ENCODE measurements around the gene SLC13A3.

The SLC13A3 gene

DNA sequence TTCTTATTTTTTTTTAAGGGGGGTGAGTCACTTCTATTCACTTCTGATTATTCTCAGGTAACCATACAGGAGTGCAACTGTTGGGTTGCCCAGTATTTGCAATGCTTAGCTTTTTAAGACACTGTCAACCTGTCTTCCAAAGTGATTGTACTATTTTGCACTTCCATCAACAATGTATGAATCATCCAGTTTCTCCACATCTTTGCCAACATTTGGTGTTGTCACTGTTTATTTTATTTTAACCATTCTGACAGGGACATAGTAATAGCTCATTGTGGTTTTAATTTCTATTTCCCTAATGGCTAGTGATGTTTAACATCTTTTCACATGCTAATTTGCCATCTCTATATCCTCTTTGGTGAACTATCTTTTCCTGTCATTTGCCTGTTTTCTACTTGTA lies 1.4 kb upstream of the SLC13A3 start:
- DNase-seq (ENCODE audit: low read depth in 3 of 3) = no peak

DNA sequence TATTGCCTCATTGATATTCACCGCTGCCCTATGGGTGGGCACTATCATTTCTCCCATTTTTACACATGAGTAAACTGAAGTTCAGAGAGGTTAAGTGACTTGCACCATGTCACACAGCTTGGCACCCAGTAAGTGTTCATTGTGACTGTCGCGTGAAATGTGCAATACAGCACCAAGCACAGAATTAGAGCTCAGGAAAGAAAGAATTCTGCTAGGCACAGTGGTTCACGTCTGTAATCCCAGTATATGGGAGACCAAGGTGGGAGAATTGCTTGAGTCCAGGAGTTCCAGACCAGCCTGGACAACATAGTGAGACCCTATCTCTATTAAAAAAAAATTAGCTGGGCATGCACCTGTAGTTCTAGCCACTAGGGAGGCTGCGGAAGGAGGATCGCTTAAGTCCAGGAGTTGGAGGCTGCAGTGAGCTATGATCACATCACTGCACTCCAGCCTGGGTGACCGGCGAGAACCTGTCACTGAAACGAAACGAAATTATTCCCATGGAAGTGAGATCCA lies 626 bp downstream of the SLC13A3 start:
- DNase-seq (ENCODE audit: low read depth in 3 of 3) = no peak

DNA sequence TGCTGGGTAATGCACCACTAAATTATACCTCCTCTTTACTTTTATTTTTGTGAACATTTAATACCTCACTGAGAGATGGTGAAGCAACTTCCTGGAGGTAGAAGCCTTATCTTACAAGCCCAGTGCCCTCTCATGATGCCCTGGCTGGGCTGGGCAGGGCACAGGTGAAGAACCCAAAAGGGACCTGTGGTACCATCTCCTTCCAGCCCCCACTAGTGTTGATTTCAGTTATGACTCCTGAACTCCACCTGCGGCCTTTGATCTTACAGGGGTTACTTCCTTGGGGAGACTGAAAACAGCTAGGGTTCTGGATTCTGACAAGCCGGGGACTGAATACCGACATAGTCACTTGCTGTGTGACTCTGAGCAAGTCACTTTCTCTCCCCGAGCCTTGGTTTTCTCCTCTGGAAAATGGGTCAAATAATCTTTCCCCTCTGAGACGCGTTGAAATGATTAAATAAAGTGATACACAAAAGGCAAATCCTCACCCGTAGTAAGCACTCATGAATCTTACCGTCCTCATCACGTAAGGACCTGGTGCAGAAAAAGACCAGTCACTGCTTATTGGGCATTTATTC lies 1.2 kb downstream of the SLC13A3 start:
- DNase-seq (ENCODE audit: low read depth in 3 of 3) = no peak

DNA sequence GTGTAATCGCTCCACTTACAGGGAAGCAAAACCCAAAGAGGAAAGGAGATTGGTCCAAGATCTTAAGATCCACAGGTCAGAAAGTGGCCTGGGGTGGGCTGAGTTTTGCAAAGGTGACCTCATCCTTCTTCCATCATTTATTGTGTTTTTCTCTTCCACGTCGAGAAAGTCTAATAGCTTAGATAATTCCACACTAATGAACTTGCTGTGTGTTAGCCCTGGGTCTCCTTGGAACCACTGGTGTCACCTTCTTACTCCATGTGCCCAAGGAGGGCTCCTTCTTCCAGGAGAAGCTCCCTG lies 1.7 kb downstream of the SLC13A3 start:
- no peak for DNase-seq (ENCODE audit: low read depth in 3 of 3)

DNA sequence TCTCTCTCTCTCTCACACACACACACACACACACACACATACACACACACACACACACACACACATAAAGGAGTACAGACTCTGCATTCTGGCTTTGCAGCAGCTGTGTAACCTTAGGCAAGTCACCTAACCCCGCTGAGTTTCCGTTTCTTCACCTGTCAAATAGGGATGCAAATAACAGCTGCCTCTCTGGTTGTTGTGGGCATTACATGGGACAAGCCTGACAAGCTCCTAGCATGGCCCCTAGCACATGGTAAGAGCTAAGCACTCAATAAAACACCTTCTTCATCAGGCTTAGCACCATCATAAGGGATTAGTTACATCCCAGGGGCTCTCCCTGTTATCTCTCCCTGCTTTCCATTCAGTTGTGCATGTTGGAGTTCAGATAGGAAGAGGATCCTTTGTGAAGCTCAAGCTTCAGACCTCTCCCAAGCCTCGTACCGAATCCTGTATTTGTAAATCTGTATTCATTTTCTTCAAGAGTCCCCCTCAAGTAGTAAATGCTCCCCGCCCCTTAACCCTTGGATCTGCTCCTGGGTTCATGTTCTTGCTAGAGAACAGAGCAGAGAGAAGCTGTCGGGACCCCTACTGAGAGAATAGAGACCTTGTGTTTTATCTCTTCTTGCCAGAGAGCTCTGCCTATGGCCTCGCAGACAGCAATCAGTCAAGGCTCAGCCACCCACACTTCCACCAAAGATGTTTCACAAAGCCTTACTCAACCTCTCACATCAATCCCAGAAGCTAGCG lies 2.2 kb downstream of the SLC13A3 start:
- no peak for DNase-seq (ENCODE audit: low read depth in 3 of 3)

DNA sequence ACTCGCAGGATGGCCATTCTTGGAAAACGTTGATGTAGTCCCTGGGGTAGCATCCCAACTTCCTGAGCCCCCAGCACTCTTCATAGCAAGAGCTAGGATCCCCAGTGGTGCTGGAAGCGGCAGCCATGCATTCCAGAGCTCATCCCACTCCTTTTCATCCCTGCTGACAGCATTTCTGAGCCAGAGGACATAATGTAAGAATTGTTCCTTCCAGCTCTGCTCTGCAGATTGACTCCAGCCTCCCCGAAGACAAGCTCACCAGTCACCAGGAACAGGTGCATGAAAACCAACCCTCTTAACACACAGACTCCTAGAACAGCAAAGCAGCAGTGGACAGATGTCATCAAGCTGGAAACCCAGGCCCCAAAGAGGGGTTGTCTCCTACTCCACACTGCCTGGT lies 3.8 kb downstream of the SLC13A3 start:
- DNase-seq (ENCODE audit: low read depth in 3 of 3) = no peak

DNA sequence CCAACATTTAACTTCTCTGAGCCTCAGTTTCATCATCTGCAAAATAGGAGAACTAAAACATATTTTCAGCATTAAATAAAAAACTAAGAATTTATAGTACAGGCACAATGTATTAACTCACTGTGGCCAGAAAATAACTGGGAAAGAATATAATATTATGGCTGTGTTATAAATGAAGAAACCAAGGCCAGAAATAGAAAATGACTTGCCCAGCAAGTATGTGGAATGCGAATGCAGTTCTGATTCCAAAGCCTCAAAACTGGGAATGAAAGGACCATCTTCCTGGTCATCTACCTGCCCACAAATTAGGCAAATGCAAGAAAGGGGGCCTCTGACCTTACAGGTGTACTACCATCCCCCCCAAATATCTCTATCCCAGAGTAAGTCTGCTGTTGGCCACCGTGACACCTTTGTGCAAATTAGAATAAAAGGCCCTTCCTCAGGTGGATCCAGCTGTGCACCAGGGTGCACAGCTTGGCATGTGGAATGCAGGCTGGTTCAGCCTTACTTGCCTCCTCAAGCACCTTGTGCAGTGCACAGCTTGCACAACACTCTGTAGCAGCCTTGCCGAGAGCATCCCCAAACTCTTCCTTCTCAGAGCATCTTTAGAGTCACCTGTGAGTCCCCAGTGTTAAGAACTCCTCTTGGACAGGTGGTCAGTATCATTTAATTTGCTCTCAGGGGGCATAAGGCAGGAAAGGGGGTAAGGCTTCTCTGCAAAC lies 4.4 kb downstream of the SLC13A3 start:
- DNase-seq (ENCODE audit: low read depth in 3 of 3) = no peak

DNA sequence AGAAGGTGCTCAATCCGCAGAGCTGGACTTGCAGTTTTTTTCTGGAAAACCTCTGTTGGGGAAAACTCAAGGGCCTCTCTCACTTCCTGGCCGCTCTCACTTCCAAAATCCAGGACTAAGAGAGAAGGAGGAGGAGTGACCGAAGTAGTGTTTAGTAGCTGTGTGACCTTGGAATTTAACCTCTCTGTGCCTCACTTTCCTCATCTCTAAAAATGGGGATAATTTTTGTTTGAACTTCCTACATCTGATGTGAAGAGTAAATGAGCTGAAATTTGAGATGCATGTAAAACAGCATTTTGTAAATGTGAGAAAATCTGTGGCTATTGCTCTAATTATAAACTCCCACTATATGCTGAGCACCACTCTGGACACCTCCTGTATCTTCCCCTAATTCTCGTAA lies 5.1 kb downstream of the SLC13A3 start:
- no peak for DNase-seq (ENCODE audit: low read depth in 3 of 3)

DNA sequence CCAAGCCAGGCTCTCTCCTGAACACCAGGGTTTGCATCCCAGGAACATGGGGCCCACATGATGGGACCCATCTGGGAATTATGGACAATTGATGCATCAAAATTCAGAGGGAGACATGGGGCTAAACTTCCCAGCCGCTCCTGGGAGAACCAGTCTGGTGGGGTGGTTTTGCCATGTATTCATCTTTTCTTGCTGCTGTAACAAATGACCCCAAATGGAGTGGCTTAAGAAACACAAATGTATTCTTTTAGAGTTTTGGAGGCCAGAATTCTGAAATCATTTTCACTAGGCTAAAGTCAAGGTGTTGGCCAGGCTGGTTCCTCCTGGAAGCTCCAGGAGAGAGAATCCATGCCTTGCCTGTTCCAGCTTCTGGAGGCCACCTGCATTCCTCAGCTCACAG lies 6.5 kb downstream of the SLC13A3 start:
- no peak for DNase-seq (ENCODE audit: low read depth in 3 of 3)

DNA sequence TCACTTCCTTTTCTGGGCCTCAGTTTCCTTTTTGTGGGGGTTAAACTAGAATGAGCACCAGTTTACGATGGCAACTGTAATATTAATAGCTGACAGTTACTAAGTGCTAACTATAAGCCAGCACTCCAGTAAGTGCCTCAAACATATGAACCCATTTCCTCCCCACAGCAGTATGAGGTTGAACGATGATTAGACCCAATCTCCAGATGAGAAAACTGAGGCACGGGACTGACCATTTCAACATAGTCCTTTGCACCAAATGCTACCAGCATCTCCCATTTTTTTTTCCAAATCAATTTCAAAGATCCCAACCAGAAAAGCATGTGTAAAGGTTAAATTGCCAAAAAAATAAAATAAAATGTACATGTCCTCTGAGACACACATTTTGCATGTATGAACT lies 7.1 kb downstream of the SLC13A3 start:
- DNase-seq (ENCODE audit: low read depth in 3 of 3) = no peak

DNA sequence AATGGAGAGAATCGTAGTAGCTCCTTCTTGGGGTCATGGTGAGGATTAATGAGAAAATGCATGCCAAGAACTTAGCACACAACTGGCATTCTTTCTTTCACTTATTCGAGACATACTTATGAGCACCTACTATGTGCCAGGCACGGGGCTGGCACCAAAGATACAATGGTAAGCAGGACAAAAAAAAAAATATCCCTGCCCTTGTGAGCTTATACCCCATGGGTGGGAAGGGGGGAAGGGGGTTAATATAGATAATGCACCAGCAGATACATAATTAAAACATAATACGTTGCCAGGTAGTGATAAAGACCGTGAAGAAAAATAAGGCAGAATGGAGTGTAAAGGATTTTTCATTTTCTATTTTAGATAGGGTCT lies 8.3 kb downstream of the SLC13A3 start:
- no peak for DNase-seq (ENCODE audit: low read depth in 3 of 3)

DNA sequence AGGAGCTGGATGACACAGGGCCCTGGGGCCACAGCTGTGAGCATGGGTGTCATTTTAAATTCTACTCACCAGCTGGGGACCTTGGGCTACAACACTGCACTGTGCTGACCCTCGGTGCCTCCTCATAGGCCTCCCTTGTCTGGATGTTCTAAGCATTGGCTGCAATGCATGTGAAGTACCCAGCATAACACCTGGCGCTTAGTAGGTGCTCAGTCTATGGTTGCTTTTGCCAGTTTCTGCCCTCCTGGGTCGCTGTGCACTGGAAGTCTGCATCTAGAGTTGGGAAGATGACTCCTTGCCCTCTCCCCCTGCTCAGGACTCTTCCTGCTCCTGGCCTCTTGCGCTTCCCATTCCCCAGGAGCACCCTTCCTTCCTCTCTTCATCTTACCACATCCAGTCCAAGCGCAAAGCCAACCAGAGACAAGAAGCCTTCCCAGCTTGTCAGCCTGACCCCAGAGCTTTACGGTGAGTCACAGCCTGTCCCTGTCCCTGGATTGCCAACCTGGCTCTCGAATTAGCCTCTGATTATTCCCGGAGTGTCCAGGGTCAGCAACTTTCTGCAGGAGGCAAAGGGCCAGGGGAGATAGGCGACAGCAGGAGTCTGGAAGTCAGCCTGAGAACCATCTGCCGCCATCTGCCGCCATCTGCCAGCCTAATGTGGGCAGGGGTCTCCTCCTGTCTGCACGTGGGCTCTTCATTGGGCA lies 8.8 kb downstream of the SLC13A3 start:
- no peak for DNase-seq (ENCODE audit: low read depth in 3 of 3)

DNA sequence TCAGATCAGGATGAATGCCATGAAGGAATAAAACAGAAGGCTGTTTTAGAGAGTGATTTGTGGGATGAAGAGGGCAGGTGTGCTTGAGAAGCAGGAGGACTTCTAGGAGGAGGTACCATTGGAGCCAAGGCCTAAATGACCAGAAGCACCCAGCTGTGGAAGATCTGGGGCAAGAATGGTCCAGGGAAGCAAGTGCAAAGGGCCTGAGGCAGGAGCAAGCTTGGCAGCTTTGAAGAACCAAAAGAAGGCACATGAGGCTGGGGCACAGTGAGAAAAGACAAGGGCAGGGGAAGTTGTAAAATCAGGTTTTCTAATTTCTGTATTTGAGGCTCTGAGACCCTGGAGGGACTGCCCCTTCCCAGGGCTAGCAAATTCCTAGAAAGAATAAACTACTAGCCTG lies 9.8 kb downstream of the SLC13A3 start:
- no peak for DNase-seq (ENCODE audit: low read depth in 3 of 3)

DNA sequence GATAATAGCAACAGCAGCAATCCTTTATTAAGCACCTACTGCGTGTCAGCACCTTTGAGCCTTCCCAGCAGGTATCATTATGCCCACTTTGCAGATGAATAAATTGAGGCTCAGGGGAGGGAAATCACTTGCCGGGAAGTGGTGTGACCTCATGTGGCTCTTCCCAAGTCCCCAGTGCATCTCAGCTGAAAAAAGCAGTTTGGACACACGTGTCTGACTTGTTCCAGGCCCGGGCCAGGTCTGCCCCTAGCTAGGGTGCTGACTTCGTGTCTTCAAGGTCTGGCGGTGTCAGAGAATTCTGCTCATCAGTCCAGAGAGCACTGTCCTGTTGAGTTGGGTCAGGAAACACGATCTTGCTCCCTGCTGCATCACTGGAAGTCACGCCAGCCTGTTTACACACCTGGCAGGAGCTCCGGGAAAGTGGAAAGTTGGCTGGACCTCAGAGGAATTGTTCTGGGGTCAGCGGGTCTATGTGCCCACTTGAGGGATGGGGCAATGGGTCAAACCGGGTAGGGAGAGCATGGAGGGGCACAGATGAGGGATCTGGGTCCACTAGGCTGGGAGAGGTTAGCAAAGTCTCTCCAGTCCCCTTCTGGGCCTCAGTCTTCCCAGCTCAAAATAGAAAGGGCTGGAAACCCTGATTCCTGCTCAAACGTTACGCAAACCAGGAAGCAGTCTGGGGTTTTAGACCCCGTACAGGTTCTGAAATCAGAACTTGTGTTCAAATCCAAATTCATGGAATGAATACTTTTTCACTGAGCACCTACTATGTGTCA lies 10.5 kb downstream of the SLC13A3 start:
- DNase-seq (ENCODE audit: low read depth in 3 of 3) = no peak

DNA sequence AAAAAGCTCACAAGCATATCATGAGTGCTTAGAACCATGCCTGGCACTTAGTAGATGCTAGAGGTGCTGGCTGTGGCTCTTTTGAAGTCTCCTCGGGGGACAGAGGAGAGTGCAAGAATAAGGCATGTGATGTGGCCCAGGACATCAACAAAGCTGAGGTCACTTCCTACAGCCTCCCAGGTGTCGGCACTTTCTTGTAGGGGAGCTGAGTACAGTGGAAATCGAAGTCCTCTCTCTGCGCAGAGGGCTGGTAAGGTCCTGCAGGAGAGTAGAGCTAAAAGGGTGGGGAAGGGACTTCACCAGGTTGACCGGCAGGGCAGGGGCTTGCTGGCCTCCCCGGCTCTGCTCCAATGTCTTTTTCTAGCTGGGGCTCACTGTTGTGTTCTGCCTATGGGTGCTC lies 11.2 kb downstream of the SLC13A3 start:
- no peak for DNase-seq (ENCODE audit: low read depth in 3 of 3)

DNA sequence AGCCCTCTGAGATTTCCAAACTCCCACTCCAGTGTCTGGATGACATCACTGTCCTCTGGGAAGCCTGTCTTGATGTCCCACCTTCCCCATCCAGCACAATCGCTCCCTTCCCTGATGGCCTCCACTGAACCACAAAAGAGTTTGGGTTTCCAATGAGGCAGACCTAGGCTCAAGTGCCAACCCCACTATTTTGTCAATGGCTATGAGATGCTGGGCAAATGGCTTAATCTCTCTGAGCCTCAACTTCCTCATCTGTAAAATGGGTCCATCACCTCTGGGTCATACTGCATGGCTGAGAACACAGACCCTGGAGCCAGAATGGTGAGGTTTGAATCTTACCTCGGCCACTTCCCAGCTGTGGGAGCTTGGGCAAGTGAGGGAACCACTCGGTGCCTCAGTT lies 11.7 kb downstream of the SLC13A3 start:
- DNase-seq (ENCODE audit: low read depth in 3 of 3) = no peak

DNA sequence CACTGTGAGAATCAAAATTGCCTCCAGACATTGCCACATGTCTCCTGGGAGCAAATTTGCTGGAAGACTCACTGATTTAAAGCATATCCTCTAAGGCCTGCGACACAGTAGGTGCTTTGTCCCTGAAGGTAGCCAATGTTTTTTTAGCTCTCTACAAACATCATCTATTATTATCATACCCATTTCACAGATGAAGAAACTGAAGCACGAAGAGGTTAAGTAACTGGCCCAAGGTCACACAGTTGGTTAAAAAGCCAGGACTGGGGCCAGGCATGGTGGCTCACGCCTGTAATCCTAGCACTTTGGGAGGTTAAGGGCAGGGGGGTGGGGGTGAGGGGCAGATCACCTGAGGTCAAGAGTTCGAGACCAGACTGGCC lies 12.4 kb downstream of the SLC13A3 start:
- DNase-seq (ENCODE audit: low read depth in 3 of 3) = no peak

DNA sequence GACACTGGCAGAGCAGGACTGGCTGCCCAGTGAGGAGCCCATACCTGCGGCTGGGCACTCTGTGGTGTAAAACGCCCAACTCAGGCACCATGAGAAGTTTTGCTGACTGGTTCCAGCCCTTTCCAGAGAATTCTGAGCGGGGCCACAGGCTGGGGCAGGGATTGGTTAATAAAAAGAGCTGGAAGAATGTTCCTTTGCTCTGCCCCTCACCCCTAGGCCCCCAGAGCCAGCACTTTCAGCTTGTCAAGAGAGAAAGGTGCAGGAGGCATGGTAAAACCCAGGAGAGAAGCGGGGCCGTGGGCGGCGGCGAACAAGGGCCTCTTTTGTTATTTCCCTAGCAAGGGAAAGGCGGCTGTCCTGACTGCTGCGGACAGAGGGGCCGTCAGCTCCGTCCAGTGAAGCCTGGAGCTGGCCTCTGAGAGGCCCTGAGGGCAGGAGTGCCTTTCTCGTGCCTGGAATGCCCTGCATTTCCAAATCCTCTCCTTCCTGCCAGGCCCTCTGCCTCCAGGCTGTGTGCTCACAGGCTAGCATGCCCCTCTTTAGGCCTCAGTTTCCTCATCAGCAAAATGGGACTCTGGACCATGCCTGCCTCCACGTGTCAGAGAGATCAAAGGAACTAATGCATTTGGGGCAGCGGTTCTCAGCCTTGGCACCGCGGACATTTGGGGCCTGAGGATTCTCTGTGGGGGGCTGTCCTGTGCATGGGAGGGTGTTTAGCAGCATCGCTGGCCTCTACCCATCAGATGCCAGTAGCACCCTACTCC lies 12.9 kb downstream of the SLC13A3 start:
- no peak for DNase-seq (ENCODE audit: low read depth in 3 of 3)

DNA sequence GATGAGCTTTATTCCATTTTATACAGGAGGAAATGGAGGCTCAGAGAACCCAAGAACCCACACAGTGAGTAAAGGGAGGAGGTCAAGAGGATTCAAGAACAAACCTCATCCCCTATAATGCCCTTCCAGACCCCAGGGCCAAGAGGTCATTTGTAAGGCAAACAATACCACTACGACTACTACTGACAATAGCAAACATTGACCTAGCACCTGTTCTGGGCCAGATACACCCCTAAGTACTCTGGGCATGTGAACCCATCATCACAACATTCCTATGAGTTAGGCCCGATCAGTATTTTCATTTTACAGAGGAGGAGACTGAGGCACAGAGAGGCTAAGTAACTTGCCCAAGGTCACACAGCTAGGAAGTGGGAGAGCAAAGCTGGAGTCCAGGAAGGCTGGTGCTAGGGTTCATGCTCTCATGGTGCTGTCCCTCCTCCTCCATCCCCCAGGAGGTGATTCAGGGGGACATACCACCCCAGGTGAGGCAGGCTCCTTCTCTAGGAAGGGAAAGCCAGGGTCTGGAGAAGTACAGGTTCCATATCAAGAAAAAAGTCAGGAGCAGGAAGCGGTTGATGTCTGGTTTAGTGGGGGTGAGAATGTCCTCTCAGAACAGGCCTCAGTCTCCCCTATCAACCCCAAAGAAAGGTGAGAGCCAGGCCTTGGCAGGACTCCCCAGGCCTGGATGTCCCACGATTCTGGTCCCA lies 13.7 kb downstream of the SLC13A3 start:
- DNase-seq (ENCODE audit: low read depth in 3 of 3) = no peak

DNA sequence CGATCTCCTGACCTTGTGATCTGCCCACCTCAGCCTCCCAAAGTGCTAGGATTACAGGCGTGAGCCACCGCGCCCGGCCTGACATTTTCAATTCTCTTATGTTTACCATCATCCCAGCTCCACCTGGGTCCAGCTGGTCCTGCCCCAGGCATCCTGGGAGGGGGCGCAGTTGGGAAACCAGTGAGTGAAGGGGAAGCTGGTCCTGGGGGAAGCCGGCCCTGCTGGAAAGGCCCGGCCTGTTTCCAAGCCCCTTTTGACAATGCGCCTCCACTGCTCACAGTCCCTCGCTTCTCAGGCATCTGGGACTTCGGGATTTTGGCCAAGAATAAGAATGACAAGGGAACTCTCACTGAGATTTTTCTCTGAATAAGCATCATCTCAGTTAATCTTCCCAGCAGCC lies 14.2 kb downstream of the SLC13A3 start:
- no peak for DNase-seq (ENCODE audit: low read depth in 3 of 3)

DNA sequence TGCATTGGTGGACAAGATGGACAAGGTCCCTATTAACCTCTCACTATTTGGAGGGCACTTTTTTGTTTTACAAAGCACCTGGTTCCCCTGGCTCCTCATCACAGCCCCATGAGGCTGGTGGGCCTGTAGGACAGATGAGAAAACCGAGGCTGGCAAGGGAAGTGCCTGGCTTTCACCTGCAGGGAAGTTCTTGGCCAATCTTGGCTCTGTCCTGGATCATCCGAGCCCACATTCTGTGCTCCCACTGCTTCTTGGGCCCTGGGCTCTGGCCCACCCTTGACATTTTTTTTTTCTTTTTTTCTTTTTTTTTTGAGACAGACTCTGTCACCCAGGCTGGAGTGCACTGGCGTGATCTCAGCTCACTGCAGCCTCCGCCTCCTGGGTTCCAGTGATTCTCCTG lies 14.7 kb downstream of the SLC13A3 start:
- DNase-seq (ENCODE audit: low read depth in 3 of 3) = no peak
